HS-27A (cell line): ENCODE data around the gene MRTFA.
"Not testable (repeated sequence)": the region's sequence is repeated elsewhere in the genome, so short reads cannot be mapped to it uniquely, and the experiment has no call there.

Experiments
- DNase-seq: peaks from one replicate; pipeline ENCODE4 v3.0.0-alpha.2; 2012; ENCODE audit warnings: low read depth, missing footprints

The MRTFA gene

DNA sequence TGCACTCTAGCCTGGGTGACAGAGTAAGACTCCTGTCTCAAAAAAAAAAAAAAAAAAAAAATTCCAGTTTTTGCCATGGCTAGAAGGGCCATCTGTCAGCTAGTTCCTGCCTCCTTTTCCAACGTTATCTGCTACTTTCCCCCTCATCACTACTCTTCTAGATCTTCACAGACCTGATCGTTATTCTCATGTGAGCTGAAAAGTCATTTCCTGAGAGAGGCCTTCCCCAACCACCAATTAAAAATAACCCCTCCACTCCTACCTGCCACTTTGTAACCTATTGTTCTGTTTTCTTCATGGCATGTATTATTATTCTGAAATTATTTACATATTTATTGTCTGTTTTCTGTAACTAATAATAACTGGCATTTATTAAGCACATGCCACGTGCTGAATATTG, 241.9 kb downstream of the MRTFA start:
- no peak for DNase-seq

- no peak for DNase-seq
Measured at GRCh38 chr22:40392618-40393017, 243.9 kb downstream of the MRTFA start.

DNA sequence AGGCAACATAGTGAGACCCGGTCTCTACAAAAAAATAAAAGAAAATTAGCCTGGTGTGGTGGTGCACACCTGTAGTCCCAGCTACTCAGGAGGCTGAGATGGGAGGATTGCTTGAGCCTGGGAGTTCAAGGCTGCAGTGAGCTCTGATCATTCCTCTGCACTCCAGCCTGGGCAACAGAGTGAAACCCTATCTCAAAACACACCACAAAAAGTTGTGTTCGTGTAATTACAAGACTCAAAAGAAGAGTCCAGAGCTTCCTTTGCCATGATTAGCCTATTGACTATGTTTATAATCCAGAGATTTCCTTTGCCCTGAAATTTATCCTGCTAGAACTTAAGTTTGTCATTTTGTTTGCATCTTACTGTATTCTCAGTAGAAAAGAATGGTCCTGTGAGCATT, 245.1 kb downstream of the MRTFA start:
- no peak for DNase-seq

GRCh38 chr22:40388231-40388630, 248.3 kb downstream of the MRTFA start:
- no peak for DNase-seq

DNA sequence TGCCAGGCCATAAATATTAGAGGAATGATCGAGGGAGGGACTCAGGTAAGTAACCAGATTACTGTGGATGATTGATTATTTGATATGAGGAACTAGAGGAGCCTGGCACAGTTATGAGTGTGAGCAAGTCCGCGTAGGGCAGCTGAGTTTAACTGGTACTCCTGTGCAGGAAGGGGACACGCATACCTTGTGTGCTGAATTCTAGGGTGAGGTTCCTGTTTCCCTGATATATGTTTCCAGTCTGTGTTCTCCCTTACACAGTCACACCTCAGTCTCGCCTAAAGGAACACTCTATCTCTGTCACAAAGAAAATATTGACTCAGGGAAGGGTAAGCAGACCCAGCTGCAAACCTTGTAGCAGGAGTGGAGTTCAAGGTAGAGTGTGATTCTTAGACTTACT, 248.8 kb downstream of the MRTFA start:
- no peak for DNase-seq

DNA sequence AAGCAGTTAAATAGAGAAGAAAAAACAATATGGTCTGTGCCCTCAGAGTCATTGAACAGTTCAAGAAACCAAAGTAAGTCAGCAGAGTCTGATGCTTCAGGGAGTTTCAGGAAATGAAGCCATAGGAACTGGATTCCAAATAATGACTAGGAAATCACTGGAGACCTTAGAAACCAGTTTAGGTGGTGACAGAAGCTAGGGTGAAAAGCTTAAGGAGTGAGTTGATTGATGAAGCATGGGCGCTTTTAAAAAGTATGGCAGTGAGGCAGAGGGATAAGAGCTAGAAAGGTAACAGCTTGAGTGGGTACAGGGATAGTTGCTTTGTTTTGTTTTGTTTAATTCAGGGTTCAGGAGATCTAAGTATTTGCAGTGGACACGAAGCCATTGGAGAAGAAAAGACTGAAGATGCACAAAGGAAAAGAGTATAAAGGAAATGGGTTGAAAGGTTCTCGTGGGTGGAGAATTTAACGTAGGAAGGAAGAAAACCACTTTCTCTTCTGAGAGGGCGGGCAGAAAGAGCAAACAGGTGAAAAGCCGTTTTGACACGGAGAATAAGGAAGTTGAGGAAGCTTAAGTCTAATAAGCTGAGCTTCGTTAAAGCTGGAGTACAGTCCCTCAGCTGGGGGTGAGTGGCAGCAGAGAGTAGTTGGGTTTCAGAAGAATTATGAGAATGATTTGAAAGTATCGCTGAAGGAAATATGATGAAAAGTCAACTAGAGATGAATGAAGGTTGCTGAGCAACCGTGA, 251.3 kb downstream of the MRTFA start:
- no peak for DNase-seq

DNA sequence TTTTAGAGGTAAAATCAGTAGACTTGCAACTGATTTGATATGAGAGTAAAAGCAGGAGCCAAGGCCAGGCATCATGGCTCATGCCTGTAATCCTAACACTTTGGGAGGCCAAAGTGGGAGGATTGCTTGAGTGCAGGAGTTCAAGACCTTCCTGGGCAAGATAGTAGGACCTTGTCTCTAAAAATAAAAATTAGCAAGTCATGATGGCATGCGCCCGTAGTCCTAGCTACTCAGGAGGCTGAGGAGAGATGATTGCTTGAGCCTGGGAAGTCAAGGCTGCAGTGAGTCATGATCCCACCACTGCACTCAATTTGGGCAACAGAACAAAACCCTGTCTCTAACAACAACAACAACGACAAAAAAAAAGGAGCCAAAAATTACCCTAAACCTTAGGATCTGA, 252.6 kb downstream of the MRTFA start:
- DNase-seq: no peak

- no peak for DNase-seq
Measured at GRCh38 chr22:40381461-40381860, 255.1 kb downstream of the MRTFA start.

DNA sequence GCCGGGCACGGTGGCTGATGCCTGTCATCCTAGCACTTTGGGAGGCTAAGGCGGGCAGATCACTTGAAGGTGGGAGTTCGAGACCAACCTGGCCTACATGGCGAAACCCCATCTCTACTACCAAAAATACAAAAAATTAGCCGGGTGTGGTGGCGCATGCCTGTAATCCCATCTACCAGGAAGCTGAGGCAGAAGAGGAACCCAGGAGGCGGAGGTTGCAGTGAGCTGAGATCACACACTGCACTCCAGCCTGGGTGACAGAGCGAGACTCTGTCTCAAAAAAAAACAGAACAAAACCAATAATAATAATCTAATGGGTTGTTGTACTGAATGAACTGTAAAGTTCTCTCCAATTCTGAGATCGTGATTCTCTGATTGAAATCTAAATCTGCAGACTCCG, 258.1 kb downstream of the MRTFA start:
- DNase-seq: not testable (repeated sequence)

- DNase-seq: no peak
Measured at GRCh38 chr22:40377931-40378330, 258.6 kb downstream of the MRTFA start.

GRCh38 chr22:40376149-40376548, 260.4 kb downstream of the MRTFA start:
- DNase-seq: no peak

- DNase-seq: no peak
Measured at GRCh38 chr22:40374567-40374966, 262.0 kb downstream of the MRTFA start.

- DNase-seq: no peak
Measured at GRCh38 chr22:40368836-40369235, 267.7 kb downstream of the MRTFA start.

DNA sequence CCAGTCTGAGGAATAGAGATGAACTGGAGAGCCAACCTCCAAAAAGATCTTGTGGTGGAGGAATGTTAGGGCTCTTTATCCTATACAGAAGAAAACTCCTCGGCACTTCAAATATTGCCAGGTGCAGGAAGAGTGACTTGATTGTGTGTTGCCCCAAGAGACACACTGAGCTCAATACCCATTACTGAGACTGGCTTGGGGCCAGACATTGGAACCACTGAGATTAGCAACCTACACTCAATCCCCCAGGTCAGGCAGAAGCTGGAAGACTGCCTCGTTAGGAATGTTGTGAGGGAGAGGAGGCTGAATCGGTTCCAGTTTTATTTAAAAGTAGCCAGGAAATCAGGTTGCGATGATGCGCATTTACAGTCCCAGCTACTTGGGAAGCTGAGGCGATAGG, 268.5 kb downstream of the MRTFA start:
- DNase-seq: no peak

DNA sequence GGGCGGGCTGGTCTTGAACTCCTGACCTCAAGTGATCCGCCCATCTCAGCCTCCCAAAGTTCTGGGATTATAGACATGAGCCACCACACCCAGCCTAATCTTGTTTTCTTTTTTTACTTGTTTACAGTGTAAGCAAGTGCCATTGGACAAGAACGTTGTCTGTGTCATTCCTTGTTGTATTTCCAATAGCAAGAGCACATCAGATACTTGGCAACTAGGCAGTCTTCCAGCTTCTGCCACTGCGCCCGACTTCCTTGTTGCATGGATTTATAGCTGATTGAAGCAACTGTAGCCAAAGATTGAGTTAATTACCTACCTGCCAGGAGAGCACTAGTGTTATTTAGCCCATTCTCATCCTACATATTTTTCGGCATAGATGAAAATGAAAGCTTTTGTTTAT, 269.2 kb downstream of the MRTFA start:
- no peak for DNase-seq

DNA sequence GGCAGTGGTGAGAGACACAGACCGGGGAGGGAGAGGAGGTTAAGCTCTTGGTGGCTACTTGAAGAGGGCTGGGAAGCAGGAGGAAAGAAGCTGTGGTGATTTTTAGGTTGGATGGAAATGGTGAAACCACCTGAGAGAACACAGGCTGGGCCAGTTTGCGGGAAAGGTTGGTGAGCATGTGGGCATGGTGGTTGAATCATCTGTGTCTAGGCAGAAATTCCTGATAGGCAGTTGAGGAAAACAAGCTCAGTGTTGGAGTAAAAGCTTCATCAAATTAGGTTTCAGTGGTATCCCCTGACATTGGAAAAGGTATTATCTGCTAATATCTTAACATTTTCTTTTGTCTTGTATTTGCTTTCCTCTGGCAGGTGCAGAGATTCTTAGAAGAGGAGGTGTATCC, 270.5 kb downstream of the MRTFA start:
- no peak for DNase-seq

DNA sequence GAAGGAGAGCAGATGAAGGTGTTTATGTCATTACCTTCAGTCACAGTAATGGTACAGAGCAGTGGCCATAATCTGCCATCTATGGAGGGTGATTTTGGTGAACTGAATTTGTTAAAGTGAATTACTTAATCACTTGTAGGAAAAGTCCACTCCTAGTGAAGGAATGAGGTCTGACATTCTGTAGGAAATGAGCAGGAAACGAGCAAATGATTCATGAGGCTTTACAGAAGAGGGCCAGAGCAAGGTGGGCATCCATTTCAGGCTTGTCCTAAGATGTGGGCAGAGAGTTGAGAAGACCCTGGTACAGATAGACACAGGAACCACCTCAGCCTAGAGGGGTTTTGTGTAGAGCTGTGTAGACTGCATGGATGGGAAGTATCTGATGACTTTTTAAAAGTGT, 272.1 kb downstream of the MRTFA start:
- DNase-seq: no peak

DNA sequence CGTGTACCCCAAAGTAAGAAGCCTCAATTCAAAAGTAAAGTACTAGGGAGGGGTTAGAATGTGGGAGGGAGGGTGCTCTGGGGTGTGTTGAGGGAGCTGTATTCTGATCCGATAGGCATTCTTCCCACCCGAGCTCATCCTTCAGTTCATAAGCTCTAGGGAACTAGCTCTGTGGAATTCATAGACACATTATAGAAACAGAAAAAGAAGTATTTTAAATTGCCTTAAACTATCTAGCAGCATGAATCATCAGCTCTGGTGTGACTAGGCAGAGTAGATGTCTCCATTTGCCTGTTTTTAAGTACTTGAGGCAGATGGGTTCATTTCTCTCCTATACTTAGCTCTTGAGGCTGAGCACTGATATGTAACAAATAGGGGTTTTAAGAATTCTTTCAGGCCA, 273.5 kb downstream of the MRTFA start:
- no peak for DNase-seq

- DNase-seq: no peak
Measured at GRCh38 chr22:40361100-40361499, 275.4 kb downstream of the MRTFA start.
